ENCODE data around the gene APC2.

Gene APC2

GRCh38 chr19:1522061-1522460 is 72.1 kb downstream of the APC2 start:
- TF ChIP-seq CTCF (conservative IDR thresholded peaks at IDR 0.05; ENCODE audit: low read depth, low read length): no peak
- Histone ChIP-seq H3K27ac (no peak overlapping the region), H3K27me3 (ENCODE audit: insufficient read depth, low read depth) (peaks cover 41% of the 10 kb centered on the region), H3K9ac (no peak overlapping the region), H3K36me3 (ENCODE audit: insufficient read depth) (no peaks in the 10 kb centered on the region), H3K4me1 (ENCODE audit: low read depth, poor library complexity, severe bottlenecking) (peaks cover 6% of the 10 kb centered on the region), H3K4me2 (no peak overlapping the region), H3K79me2 (ENCODE audit: insufficient read depth, low read depth) (no peaks in the 10 kb centered on the region), H3K4me3 (IDR thresholded peaks at IDR 0.05; ENCODE audit: insufficient read depth, low read depth, low read length) (no peak overlapping the region), H4K20me1 (ENCODE audit: insufficient read depth) (no peaks in the 10 kb centered on the region), H2AFZ (ENCODE audit: low read depth) (no peak overlapping the region)

- Histone ChIP-seq H4K20me1 (ENCODE audit: insufficient read depth) (no peaks in the 10 kb centered on the region), H3K36me3 (ENCODE audit: insufficient read depth) (no peaks in the 10 kb centered on the region), H3K4me2 (no peak overlapping the region), H3K9ac (no peak overlapping the region), H3K79me2 (ENCODE audit: insufficient read depth, low read depth) (no peaks in the 10 kb centered on the region), H3K4me3 (IDR thresholded peaks at IDR 0.05; ENCODE audit: insufficient read depth, low read depth, low read length) (no peak overlapping the region), H2AFZ (ENCODE audit: low read depth) (no peak overlapping the region), H3K27ac (no peak overlapping the region), H3K27me3 (ENCODE audit: insufficient read depth, low read depth) (peaks cover 44% of the 10 kb centered on the region), H3K4me1 (ENCODE audit: low read depth, poor library complexity, severe bottlenecking) (peaks cover 6% of the 10 kb centered on the region)
- no peak for TF ChIP-seq CTCF (conservative IDR thresholded peaks at IDR 0.05; ENCODE audit: low read depth, low read length)
Measured at GRCh38 chr19:1522838-1523237, 72.9 kb downstream of the APC2 start.
